HG02870 (cell line): Measurements from ENCODE around the gene EPM2A.
"Not testable (repeated sequence)": the region's sequence is repeated elsewhere in the genome, so short reads cannot be mapped to it uniquely, and the experiment has no call there.

Source experiments
- ATAC-seq: cut with Tn5 transposase; IDR thresholded peaks from one replicate; pipeline ENCODE4 v1.9.1; 2021; ENCODE audit warnings: mild to moderate bottlenecking, moderate library complexity; ENCODE audit not compliant: unreplicated experiment

Gene EPM2A

GRCh38 chr6:145731447-145731846 lies 3.9 kb downstream of the EPM2A start:
- no peak for ATAC-seq

DNA sequence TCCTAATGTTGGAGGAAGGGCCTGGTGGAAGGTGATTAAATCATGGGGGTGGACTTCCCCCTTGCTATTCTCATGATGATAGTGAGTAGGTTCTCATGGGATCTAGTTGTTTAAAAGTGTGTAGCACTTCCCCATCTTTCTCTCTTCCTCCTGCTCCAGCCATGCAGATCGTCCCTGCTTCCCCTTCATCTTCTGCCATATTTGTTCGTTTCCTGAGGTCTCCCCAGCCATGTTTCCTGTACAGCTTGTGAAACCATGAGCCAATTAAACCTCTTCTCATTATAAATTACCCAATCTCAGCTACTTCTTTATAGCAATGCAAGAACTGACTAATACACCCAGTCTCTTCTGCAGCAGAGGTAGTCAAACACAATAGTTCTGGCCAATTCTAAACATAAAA lies 5.4 kb downstream of the EPM2A start:
- ATAC-seq = no peak

DNA sequence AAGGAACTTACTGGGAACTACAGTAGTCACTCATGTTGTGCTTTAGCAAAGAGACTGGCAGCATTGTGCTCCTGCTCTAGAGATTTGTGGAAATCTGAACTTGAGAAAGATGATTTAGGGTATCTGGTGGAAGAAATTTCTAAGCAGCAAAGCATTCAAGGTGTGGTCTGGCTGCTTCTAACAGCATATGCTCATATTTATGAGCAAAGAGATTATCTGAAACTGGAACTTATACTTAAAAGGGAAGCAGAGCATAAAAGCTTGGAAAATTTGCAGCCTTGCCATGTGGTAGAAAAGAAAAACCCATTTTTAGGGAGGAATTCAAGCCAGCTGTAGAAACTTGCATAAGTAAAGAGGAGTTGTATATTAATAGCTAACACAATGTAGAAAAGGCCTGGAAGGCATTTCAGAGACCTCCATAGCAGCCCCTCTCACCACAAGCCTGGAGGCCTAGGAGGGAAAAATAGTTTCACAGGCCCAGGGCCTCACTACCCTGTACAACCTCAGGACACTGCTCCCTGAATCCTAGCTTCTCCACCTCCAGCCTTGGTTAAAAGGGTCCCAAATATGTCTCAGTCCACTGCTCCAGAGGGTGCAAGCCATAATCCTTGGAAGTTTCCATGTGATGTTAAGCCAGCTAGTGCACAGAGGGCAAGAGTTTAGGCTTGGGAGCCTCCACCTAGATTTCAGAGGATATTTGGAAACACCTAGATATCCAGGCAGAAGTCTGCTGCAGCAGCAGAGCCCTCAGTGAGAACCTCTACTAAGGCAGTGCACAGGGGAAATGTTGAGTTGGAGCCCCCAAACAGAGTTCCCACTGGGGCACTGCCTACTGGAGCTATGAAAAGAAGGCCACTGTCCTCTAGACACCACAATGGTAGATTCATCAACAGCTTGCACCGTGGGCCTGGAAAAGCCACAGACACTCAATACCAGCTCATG lies 6.6 kb downstream of the EPM2A start:
- no peak for ATAC-seq

DNA sequence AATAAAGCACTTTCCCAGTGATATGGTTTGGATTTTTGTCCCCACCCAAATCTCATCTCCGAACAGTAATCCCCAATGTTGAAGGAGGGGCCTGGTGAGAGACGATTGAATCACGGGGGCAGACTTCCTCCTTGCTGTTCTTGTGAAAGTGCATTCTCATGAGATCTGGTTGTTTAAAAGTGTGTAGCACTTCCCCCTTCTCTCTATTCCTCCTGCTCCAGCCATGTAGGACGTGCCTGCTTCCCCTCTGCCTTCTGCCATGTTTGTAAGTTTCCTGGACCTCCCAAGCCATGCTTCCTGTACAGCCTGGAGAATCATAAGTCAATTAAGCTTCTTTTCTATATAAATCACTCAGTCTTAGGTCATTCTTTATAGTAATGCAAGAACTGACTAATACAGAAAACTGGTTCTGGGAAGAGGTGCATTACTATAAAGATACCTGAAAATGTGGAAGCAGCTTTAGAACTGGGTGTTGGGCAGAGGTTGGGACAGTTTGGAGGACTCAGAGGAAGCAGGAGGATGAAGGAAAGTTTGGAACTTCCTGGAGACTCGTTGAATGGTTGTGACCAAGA lies 7.4 kb downstream of the EPM2A start:
- ATAC-seq = no peak

DNA sequence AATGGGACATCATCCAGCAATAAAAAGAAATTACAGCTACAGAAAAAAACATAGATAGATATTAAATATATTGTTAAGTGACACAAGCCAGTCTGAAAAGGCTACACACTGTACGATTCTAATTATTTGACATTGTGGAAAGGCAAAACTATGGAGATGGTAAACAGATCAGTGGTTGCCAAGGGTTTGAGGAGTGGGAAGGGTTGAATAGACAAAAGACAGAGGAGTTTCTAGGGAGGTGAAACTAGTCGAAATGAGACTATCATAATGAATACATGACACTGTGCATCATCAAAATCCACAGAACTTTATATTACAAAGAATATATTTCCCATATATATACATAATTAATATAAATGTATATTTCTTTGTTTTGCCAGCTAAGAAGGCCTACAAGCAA lies 9.8 kb downstream of the EPM2A start:
- ATAC-seq = no peak

- ATAC-seq = no peak
Observed at GRCh38 chr6:145723646-145724045, 11.7 kb downstream of the EPM2A start.

DNA sequence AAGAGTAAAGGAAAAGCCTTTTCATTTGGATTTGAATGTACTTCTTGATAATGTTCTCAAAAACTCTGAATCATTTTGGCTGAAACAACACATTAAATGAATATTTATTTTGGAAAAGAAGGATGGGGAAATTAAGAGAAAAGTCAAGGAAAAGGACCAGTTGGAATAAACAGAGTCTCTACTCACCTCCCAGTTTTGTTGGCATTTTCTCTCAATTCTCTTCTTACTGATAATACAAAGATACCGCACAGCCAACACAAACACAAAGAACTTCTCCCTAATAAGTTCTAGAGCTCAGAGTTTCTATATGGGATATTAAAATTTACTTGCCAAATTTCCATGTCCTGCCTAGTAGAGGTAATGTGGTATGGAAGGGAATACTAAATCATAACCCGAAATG lies 13.1 kb downstream of the EPM2A start:
- ATAC-seq = no peak

GRCh38 chr6:145721144-145721543 lies 14.2 kb downstream of the EPM2A start:
- ATAC-seq = no peak

GRCh38 chr6:145715426-145715825 lies 19.9 kb downstream of the EPM2A start:
- no peak for ATAC-seq

DNA sequence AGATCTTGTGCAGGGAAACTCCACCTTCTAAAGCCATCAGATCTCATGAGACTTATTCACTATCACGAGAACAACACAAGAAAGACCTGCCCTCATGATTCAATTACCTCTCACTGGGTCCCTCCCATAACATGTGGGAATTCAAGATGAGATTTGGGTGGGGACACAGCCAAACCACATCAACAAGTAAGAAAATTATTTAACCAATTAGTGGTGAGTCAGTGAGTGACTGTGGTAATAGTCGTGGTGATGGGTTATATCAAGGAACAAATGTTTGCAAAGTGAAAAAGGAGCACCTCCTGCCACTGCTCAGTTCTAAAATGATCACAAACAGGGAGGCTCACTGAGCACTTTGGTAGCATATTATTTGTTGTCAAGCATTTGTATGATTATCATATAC lies 20.6 kb downstream of the EPM2A start:
- no peak for ATAC-seq

- ATAC-seq = no peak
Observed at GRCh38 chr6:145713773-145714172, 21.5 kb downstream of the EPM2A start.

GRCh38 chr6:145711372-145711771 lies 23.9 kb downstream of the EPM2A start:
- no peak for ATAC-seq

DNA sequence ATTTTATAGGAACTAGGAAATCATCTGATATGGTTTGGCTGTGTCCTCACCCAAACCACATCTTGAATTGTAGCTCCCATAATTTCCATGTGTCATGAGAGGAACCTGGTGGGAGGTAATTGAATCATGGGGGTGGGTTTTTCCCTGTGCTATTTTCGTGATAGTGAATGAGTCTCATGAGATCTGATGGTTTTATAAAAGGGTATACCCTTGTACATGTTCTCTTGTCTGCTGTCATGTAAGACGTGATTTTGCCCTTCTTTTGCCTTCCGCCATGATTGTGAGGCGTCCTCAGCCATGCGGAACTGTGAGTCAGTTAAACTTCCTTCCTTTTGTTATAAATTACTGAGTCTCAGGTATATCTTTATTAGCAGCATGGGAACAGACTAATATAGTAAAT lies 27.9 kb downstream of the EPM2A start:
- no peak for ATAC-seq

DNA sequence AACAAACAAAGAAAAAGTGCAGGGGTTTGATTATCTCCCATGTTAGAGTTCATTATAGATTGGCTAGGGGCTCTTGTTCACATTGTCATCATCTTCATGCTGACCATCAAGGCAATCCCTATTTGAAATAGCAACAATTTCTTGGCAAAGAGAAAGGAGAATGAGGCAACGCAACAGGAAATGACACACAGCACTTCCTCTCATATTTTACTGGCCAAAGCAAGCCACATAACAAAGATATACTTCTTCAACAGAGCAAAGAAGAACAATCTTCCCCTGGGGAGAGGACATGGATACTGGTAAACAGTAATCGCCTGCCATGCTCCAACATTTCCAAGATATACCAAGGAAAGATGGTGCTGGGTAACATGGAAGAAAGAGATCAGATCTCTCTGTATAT lies 29.8 kb downstream of the EPM2A start:
- no peak for ATAC-seq

- no peak for ATAC-seq
Observed at GRCh38 chr6:145704143-145704781, 31.1 kb downstream of the EPM2A start.

GRCh38 chr6:145699462-145699861 lies 35.9 kb downstream of the EPM2A start:
- no peak for ATAC-seq

GRCh38 chr6:145697401-145697800 lies 37.9 kb downstream of the EPM2A start:
- not testable (repeated sequence) for ATAC-seq

DNA sequence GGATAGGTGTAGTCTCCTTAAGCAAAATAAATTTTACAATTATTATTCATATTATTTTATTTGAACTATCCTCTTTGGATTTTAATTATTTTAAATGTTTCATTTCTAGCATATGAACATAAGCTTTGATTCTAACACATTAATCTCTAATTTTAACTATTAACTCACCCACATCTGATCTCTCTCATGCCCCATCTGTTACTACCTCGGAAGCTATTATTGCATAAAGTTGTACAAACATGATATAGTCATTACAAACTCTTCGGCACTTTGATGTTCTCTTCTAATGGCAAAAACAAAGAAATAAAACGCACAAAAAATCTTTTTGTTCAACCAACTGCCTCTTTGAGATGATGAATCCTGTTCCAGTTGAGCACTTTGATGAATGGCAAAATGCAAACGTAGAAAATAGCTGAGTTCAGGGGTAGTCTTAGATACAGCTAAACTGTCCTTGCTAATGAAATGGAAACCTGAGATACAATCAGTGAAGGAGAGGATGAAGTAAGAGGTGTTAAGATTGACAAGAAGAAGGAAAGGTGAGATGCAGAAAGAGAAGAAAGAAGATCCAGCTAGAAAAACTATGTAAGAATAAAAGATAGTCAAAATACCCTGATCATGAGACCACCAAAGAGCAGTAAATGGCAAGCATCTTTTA lies 41.1 kb downstream of the EPM2A start:
- no peak for ATAC-seq

DNA sequence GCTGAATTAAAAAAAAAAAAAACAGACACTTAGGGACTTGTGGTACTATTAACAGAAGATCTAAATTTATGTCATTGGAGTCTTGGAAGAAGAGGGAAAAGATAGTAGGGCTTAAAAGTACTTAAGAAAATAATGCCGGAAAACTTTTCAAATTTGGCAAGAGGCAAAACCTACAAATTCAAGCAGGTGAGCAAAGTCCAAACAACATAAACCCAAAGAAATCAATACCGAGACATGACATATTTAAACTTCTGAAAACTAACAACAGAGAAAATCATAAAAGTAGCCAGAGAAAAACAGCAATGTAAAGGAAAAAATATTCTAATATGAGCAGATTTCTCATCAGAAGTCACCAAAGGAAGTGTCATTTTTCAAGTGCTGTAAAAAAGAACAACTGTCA lies 44.4 kb downstream of the EPM2A start:
- no peak for ATAC-seq

- no peak for ATAC-seq
Observed at GRCh38 chr6:145689529-145689928, 45.8 kb downstream of the EPM2A start.

GRCh38 chr6:145688493-145688905 lies 46.8 kb downstream of the EPM2A start:
- no peak for ATAC-seq
